D341Med (cell line): Measurements from ENCODE around the gene LRRK1.
A peak's percentile ranks its signal among the peaks of the same experiment; 100 is the strongest.

Experiments used
- DNase-seq: peaks from one replicate; pipeline ENCODE4 v3.0.0; 2012; ENCODE audit warnings: low spot score

The LRRK1 gene, protein sequence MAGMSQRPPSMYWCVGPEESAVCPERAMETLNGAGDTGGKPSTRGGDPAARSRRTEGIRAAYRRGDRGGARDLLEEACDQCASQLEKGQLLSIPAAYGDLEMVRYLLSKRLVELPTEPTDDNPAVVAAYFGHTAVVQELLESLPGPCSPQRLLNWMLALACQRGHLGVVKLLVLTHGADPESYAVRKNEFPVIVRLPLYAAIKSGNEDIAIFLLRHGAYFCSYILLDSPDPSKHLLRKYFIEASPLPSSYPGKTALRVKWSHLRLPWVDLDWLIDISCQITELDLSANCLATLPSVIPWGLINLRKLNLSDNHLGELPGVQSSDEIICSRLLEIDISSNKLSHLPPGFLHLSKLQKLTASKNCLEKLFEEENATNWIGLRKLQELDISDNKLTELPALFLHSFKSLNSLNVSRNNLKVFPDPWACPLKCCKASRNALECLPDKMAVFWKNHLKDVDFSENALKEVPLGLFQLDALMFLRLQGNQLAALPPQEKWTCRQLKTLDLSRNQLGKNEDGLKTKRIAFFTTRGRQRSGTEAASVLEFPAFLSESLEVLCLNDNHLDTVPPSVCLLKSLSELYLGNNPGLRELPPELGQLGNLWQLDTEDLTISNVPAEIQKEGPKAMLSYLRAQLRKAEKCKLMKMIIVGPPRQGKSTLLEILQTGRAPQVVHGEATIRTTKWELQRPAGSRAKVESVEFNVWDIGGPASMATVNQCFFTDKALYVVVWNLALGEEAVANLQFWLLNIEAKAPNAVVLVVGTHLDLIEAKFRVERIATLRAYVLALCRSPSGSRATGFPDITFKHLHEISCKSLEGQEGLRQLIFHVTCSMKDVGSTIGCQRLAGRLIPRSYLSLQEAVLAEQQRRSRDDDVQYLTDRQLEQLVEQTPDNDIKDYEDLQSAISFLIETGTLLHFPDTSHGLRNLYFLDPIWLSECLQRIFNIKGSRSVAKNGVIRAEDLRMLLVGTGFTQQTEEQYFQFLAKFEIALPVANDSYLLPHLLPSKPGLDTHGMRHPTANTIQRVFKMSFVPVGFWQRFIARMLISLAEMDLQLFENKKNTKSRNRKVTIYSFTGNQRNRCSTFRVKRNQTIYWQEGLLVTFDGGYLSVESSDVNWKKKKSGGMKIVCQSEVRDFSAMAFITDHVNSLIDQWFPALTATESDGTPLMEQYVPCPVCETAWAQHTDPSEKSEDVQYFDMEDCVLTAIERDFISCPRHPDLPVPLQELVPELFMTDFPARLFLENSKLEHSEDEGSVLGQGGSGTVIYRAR (N-terminal part only)

DNA sequence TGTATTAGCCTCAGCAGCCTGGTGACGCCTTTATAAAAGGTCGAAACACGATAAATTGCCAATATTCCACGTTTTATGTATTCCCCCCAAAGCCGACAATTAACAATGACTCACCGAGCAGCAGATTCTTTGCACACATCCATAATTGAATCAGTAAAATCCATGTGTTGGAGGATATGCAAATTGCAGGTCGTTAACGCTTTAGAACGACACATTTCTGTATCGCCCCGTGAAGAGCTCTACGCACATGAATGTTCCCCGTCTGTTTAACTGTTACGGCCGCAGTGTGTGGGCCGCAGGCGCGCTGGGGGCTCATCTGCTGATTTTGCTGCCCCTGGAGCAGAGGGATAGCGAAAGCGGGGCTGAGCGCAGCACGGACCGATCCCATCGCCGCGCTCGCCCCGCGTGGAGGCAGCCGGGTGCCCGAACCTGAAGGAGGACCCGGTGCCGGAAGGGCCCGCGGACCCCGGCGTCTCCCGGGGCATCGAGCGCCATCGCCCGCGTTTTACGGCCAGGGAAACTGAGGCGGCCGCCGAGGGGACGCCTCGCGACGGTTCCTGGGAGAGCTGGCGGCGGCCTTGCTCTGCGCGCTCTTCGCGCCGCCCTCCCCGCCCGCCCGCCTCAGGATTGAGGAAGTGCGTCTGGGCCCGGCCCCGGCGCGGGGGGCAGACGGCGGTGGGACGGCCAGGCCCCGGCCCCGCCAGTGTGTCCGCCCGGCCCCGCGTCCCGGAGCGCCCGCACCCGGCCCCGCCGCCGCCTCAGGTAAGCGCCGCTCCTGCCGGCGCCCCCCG is at the start of gene LRRK1:
TSS of gene LRRK1 (plus strand) at position 668 of the 791 bp plus-strand sequence. CDS start 5,276 bp downstream, outside the sequence.
- DNase-seq = peak; percentile 78

DNA sequence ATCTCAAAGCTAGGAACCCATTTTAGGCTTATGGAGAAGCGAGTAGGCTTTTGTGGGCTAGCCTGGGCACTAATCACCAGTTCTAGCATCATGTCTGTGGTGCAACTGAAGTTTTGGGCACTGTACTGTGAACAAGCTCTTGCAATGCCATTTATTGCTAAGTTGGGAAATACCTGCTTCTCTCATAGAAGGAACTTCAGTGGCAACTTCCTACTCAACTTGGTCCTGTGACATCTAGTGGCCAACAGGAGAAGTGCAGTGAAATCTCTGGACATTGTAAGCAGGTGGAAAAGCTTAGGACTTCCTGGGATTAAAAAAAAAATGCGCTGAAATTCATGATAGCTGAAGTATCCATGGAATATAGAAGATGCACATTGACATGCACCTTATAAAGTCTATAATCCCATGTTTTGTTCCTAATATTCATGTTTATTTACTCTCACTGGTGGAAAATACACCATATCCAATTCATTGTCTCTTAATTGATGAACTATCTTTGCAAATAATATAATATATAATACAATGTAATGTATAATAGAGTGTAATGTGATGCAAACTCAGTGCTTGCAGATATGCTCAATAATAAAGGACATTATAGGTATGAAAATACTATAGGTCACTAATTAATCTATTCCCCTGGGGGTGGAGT is 46.0 kb upstream of the LRRK1 start:
- peak; percentile 69 for DNase-seq

DNA sequence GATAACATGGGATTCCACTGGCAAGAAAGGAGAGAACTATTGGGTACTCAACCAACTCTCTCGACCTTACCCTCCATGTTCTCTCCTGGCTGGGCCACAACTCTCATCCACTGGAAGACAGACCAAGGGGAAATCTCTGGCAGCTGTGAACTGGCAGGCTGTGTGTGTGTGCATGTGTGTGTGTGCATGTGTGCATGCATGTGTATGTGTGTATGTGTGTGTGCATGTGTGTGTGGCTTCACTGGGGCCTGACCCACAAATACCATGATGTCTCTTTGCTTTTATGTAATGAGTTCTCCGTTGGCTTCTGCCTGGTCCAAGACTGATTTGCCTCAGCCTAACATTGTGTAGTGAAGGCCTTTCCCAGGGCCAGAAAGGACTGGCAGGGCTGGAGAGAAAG is 43.7 kb upstream of the LRRK1 start:
- DNase-seq = no peak

DNA sequence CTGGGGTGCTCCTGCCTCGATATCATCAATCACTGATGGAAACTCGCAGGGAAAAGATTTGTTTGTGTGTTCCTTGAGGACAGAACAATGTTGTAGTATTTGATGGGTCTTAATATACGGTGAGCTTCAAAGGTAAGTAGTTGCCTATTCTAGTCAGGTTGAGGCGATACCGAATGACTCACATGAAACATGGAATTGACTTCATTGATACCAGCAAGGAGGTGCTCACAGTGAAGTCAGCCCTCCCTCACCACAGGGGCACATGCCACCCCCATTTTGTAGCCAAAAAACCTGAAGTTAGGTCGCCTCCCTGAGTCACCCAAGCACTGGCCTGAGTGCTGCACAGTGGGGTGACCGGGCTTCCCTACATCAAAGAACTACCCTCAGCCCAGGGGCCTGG is 43.2 kb upstream of the LRRK1 start:
- no peak for DNase-seq

DNA sequence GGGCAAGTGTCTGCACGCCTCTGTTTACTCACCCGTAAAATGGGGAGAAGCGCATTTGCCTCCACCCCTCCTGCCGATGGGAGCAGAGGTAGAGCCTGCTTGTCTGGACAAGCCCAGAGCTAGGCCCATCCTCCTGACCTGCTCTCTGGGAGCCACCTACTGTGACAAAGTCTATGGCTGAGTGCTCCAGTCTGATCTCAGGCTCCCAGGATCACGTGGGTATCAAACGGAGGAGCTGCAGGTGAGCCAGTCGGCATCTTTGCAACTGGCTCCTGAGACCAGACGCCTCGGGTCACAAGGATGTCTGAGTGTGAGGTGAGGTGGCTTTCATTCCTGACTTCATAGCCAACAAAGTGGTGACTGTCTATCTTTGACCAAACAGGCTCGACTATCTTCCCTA is 41.6 kb upstream of the LRRK1 start:
- DNase-seq = no peak

DNA sequence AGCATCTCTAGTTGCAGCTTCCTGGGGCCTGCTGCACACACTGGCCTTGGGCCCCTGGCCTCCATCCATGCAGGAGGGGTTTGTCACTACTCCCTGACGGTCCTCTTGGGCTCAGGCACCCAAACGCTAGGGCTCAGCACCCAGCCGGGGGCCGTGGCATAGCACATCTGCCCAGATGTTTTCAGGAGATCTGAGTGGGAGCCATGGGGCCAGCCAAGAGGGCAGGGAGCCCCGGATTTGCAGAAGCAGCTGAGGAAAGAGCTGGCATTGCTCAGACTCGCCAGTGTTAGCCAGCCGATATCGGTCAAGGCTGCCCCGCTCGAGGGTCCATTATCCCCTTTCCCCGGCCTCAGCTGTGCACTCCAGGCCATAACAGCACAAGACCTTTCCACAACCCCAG is 41.0 kb upstream of the LRRK1 start:
- no peak for DNase-seq

DNA sequence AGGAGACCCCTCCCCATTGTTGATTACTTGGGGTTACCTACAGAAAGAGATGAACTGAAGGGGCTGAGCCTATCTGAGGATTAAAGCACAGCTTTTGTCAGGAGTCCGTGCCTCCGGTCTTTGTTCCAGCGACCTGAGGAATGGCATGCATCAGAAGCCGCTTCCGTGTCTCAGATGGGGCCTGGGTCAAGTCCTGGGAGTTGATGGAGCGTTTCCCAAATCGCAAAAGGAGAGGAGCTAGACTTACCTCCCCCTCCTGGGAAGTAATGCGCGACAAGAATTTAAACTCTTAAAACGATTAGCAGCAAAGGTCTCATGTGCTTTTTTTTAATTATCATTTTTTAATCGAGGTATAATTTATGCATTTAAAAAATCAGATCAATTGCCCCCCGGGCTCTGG is 40.5 kb upstream of the LRRK1 start:
- DNase-seq = no peak

DNA sequence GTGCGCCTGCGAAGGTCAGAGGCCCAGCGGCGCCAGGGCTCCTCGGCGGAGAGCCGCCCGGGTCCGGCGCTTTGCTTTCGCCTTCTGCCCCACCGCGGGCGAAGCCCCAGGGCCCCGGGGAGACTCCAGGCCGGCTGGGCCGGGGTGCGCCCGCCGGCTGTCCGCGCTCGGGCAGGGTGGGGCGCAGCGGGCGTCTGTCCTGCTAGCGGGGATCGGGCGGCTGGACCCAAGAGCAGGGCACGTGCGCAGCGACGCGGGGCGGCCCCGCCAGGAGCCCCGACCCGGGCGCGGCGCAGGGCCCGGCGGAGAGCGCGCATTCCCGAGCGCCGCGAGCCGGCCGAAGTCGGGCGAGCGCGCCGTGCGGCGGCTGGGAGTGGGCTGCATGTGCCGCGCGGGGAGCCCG is 40.1 kb upstream of the LRRK1 start:
- peak; percentile 80 for DNase-seq

DNA sequence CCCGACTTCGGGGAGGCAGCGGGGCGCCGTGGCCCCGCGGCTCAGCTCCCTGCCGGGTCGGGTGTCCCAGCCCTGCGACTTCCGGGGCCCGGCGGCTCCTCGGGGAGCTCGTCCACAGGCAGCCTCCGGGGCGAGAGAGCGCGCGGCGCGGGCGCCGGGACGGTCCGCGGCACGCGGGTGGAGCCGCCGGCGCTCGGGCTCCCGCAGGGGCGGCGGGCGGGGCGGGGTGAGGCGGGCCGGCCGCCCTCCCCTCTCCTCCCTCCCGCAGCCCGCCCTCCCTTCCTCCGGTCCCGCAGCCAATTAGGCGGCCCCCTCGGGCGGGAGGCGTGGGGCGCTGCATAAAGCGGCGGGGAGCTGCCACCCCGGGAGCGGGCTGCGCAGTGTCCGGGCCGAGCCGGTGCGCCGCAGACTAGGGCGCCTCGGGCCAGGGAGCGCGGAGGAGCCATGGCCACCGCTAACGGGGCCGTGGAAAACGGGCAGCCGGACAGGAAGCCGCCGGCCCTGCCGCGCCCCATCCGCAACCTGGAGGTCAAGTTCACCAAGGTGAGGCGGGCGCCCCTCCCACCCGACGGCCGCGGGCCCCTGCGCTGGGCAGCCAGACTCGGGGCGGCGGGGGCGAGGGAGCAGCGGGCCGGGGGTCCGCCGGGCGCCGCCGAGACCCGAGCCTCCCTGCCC is 39.6 kb upstream of the LRRK1 start, which contains the start of gene ALDH1A3:
TSS of gene ALDH1A3 (plus strand) at position 368 of the 675 bp plus-strand sequence. CDS start at position 445, 77 bp downstream.
- DNase-seq = peak; percentile 82

DNA sequence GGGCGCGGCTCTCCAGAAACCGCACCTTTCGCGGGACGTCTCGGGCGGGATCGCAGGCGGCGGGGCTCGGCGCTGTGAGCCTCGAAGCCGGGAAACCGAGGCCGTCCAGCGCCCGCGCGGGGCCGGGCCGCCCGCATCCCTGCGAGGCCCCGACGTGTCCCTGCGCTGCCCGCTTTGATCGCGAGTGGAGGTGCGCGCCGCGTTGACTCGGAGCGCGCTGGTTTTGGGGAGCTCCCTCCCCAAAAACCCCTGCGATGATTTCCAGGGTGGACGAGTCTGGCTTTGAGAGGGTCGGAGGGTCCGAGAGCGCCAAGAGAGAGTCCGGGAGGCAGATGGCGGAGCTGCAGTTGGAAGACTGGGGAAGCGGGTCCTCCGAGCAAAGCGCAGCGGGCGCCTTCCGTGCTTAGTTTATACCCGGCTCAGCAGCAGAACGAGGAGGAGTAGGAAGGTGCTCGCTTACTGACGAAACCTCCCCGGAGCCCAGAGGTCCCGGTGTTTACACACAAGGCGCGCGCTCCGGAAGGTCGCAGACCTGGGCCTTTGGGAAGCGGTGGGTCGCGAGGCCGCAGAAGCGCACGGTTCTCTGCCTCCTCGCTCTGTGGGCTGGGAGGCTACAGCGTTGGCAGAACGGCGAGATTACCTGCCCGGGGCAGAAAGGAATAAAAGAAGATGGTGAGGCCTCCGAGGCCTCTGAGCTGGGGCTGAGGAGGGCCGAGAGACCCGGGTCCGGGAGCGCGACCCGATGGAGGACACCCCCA is 38.8 kb upstream of the LRRK1 start:
- DNase-seq = peak; percentile 55

DNA sequence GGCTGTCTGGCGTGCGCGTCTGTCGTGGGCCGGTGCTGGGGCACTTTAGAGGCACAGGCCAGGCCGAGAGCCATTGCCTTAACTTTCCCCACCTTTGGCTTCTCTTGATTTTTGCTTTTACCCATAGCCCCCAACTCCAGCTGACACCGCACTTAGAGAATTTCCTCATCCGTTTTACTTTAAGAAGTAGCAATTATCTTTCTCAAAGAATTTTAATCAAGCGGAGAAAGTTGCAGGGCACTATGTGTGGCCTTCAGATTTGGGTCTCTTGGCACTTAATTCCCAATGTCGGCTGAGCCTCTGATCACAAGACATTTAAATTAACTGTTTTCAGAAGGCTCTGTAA is 38.3 kb upstream of the LRRK1 start:
- DNase-seq = no peak

DNA sequence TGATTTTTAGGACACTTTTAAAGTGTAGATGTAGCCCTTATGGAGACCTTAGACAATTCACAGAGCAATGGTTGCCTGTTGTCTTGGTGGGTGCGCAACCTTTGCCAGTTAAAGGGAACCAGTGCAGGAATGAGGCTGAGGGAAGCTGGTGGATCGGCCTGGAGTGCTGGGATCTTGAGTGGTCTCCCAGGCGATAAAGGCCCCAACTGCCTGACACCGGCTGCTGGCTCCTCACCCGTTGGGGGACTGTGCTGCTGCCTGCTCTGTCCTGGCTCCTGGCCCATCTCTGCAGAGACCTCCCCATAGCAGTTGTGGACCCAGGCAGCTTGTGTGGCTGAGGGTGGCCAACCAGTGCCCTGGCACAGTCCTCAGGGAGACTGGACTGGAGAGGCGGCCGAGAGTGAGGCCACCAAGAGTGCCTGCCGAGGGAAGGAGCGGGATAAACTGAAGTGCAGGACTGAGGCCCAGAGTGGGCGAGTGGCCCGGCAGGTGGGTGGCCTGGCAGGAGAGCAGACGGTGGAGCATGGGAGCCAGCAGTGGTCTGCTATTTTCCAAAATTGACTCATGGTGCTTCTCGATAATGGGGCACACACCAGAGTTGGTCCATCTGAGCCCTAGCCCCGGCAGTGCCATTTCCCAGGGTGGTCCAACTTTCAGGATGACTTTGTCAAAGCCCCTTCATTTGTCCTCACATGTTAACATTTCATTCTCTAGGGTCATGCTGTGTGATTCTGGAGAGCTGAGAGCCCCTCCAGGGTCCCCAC is 37.4 kb upstream of the LRRK1 start:
- no peak for DNase-seq

DNA sequence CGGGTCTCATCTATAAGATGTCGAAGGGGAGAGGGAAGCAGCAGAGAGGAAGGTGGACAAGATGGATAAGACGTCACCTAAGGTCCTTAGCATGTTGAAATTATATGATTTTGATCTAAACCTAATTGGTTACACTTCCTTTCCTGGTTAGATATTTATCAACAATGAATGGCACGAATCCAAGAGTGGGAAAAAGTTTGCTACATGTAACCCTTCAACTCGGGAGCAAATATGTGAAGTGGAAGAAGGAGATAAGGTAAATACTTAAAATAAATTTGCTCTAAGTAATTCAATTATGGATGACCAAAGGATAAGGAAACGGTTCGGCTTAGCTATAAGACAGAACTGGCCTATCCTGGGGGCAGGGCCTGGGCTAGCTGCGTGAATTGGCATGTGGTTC is 34.0 kb upstream of the LRRK1 start:
- DNase-seq = no peak

DNA sequence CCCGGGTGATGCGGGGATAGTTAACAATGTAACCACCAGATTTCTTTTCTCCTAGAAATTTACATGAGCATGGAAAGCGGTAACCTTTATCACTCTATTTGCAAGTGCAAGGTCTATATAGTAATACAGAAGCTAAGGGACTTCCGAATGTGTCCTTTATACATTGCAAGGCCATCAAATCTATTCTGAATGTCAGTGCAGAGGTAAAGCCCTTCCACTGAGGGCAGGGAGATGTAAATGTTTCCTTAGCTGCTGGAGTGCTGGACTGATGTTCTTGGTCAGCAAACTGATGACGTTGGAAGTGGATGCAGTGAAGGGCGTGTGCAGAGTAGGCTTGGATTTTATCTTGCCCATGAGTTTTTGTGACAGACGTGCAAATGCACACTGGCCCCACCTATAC is 33.3 kb upstream of the LRRK1 start:
- no peak for DNase-seq

DNA sequence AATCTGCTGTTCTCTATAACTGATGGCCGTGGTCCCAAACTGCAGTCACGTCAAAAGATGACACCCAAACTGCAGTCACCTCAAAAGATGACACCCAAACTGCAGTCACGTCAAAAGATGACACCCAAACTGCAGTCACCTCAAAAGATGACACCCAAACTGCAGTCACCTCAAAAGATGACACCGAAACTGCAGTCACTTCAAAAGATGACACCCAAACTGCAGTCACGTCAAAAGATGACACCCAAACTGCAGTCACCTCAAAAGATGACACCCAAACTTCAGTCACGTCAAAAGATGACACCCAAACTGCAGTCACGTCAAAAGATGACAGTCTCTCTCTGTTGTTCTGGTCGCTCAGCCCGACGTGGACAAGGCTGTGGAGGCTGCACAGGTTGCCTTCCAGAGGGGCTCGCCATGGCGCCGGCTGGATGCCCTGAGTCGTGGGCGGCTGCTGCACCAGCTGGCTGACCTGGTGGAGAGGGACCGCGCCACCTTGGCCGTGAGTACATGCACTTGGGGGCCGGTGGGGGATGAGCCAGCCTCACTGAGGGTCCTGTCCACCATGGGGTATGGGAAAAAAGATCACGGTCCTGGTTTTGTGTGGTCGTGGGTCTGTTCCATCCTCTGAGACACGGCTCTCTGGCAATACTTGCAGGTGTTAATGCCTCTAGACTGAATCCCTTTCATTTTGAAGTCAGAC is 31.8 kb upstream of the LRRK1 start:
- DNase-seq = no peak

DNA sequence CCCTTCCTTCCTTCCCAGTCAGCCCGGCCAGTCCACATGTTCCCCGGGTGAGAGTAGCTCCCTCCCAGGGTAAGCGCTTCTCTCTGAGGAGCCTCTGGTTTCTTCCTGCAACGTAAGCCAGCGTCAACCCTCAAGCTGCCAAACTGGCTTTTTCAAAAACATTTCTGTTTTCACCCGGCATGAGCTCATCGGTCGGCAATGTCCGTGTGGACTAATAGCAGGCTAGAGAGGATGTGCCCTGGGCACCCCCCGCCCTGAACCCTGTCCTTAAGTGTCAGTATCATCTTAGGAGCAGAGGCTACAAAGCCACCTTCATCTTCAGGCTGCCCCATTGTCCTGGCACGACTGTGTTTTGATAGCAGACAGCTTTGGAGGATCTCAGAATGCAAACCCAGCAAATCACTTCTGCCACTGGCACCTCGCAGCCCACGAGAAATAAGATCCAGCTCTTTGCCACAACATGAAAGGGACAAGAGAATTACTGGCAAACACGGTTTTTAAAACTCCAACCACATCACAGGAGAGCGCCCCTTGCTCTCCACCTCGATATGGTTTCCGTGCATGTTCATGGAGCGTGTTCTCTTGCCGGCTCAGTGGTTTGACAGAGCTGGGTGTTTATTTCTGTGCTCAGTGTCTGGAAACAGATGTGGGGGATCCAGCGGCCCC is 29.6 kb upstream of the LRRK1 start:
- DNase-seq = no peak

DNA sequence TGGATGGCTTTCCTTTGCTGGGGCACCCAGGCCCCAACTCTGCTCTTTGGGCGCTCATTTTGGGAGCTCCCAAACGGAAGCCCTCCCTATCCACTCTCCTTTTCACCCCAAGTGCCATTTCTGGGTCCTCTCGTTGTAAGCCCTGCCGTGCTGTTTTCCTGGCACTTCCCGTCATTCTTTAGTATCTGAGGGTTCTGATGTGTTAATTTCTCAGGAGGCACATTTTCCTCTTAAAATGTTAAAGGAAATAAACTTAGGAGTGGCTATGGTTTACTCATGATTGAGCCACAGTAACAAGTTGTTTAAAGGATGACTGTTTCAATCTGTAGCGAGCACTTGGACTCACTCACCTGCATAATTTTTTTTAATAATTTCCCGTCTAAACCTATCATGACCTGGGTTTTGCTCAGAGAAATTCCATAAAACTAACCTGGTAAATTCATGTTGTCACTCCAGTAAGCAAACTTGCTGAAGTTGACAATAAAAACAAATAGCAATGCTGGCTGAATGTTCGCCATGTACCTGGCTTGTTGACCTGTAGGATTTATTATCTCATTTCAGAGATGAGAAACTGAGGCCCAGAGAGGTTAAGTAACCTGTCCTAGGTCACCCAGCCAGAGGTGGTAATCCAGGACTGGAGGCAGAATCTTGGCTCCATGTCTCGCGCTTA is 29.0 kb upstream of the LRRK1 start:
- no peak for DNase-seq
